Caco-2 (cell line): Measurements from ENCODE around the gene SECTM1. TPM values are rescaled to one million over a fixed set of nuclear protein-coding genes. Genes with fewer than 3 reads are reported as not detected.

ENCODE experiments used
- BruUV-seq: library from RNA; stranded (reverse); fragments of 400-500 nt; replicated peaks from 2 replicates; lab custom pipeline; 2021; lab: Mats Ljungman, UMichigan
- CTCF ChIA-PET: fragments of 300-600 bp; sonication (Branson Sonifier 250); formaldehyde crosslinking; loops from one replicate; lab custom pipeline; 2022; ENCODE audit warnings: antibody characterized with exemption; lab: Charles Lee
- POLR2A ChIA-PET: fragments of 300-600 bp; sonication (Branson Sonifier 250); formaldehyde crosslinking; loops from one replicate; lab custom pipeline; 2022; ENCODE audit warnings: antibody characterized with exemption; lab: Charles Lee
- DNase-seq, 2 experiments: peaks; one replicate each; pipeline versions ENCODE4 v3.0.0 to v3.0.0-alpha.2; 2020 to 2022
- H3K27me3 ChIP-seq: replicated peaks from 2 replicates; pipeline ENCODE4 v1.6.0; 2011; ENCODE audit warnings: low read length; ENCODE audit not compliant: control insufficient read depth, insufficient read depth
- H3K36me3 ChIP-seq: 2 replicates; pipeline ENCODE4 v1.5.1; 2011; ENCODE audit warnings: low read length; ENCODE audit not compliant: control insufficient read depth, insufficient read depth
- H3K4me1 ChIP-seq: fragments of 250-450 bp; sonication (Bioruptor Pico); 2 replicates; pipeline ENCODE4 v1.5.1; 2020; ENCODE audit warnings: mild to moderate bottlenecking
- H3K4me3 ChIP-seq: 2 replicates; pipeline ENCODE4 v1.5.1; 2011; ENCODE audit warnings: low read depth, mild to moderate bottlenecking, control low read depth, low read length
- H3K9me3 ChIP-seq: fragments of 250-450 bp; sonication (Bioruptor Pico); 2 replicates; pipeline ENCODE4 v1.5.1; 2020; ENCODE audit warnings: mild to moderate bottlenecking, moderate library complexity
- H3K27ac Mint-ChIP-seq: one replicate; pipeline ENCODE4 v1.8.0; 2022; ENCODE audit warnings: mixed read lengths; ENCODE audit not compliant: unreplicated experiment
- H3K27me3 Mint-ChIP-seq: one replicate; pipeline ENCODE4 v1.8.0; 2022; ENCODE audit warnings: mixed read lengths; ENCODE audit not compliant: insufficient read depth, unreplicated experiment
- H3K36me3 Mint-ChIP-seq: one replicate; pipeline ENCODE4 v1.8.0; 2022; ENCODE audit warnings: mild to moderate bottlenecking, mixed read lengths; ENCODE audit not compliant: insufficient read depth, unreplicated experiment
- H3K4me1 Mint-ChIP-seq: one replicate; pipeline ENCODE4 v1.8.0; 2022; ENCODE audit warnings: low read depth, mixed read lengths; ENCODE audit not compliant: unreplicated experiment
- H3K4me3 Mint-ChIP-seq: one replicate; pipeline ENCODE4 v1.8.0; 2022; ENCODE audit warnings: mild to moderate bottlenecking, moderate library complexity, mixed read lengths; ENCODE audit not compliant: unreplicated experiment
- H3K9me3 Mint-ChIP-seq: one replicate; pipeline ENCODE4 v1.8.0; 2022; ENCODE audit warnings: mixed read lengths; ENCODE audit not compliant: unreplicated experiment
- CTCF ChIP-seq, 2 experiments: fragments of 200-600 bp in 1 of 2; IDR thresholded peaks; 1 replicate in 1 of 2; 2 replicates in 1 of 2; pipeline versions ENCODE4 v1.5.1 to v1.8.0; 2011 to 2022; ENCODE audit warnings: antibody characterized with exemption in 1 of 2, control low read depth in 1 of 2, inconsistent platforms in 1 of 2, low read depth in 1 of 2, low read length in 1 of 2, mild to moderate bottlenecking in 1 of 2, moderate library complexity in 1 of 2; ENCODE audit not compliant: insufficient read depth in 1 of 2, severe bottlenecking in 1 of 2, unreplicated experiment in 1 of 2
- intact Hi-C: fragments of 100-400 bp; cut with micrococcal nuclease; formaldehyde crosslinking; loops from one replicate; pipeline ENCODE4 v1.10.0; 2022; ENCODE audit not compliant: unreplicated experiment
- total RNA-seq: library from RNA; stranded (reverse); gene quantifications from 2 replicates; pipeline ENCODE4 v1.2.3, GENCODE V29; 2022

SECTM1 gene
- total RNA-seq, 1 experiment from 2014 or later: 0.75 TPM

- intact Hi-C loops: no loop called here
- Histone ChIP-seq H3K27me3 (no peaks in the 10 kb centered on the region), H3K4me3 (no peak overlapping the region), H3K4me1 (peaks cover 28% of the 10 kb centered on the region), H3K9me3 (no peaks in the 10 kb centered on the region), H3K36me3 (no peaks in the 10 kb centered on the region)
- Mint-ChIP-seq H3K27ac (peak overlapping the region; percentile 50), H3K4me1 (no peaks in the 10 kb centered on the region), H3K36me3 (no peaks in the 10 kb centered on the region), H3K27me3 (no peaks in the 10 kb centered on the region), H3K9me3 (no peaks in the 10 kb centered on the region), H3K4me3 (no peak overlapping the region)
- BruUV-seq: no TSS peak
- POLR2A ChIA-PET: interaction anchor here (1.0 to 1.1 kb wide), 2 partner anchors 11 kb away, joined by 3 to 4 read pairs; no protein-coding TSS in a partner anchor
- no peak for TF ChIP-seq CTCF (IDR thresholded peaks at IDR 0.05; ENCODE audit: insufficient read depth in 1 of 2, low read depth in 1 of 2, low read length in 1 of 2, severe bottlenecking in 1 of 2, unreplicated experiment in 1 of 2)
- CTCF ChIA-PET: no interaction called here
- peak in 1 of 2 experiments; percentile 55 for DNase-seq
Measured at GRCh38 chr17:82302991-82303943, 30.3 kb downstream of the SECTM1 start.

GRCh38 chr17:82302568-82302963, 31.0 kb downstream of the SECTM1 start:
- no peak overlapping the region for H3K4me3 ChIP-seq
- H3K27me3 ChIP-seq: no peaks in the 10 kb centered on the region
- Mint-ChIP-seq H3K9me3 (no peaks in the 10 kb centered on the region), H3K4me1 (no peaks in the 10 kb centered on the region), H3K4me3 (no peak overlapping the region), H3K27me3 (no peaks in the 10 kb centered on the region), H3K36me3 (no peaks in the 10 kb centered on the region), H3K27ac (peak overlapping the region; percentile 50)
- TF ChIP-seq CTCF (IDR thresholded peaks at IDR 0.05; ENCODE audit: insufficient read depth in 1 of 2, low read depth in 1 of 2, low read length in 1 of 2, severe bottlenecking in 1 of 2, unreplicated experiment in 1 of 2): no peak
- H3K4me1 ChIP-seq: peaks cover 28% of the 10 kb centered on the region
- DNase-seq: no peak
- H3K9me3 ChIP-seq: no peaks in the 10 kb centered on the region
- ChIA-PET CTCF (no interaction called here), POLR2A (interaction anchor here (1.1 kb wide), 1 partner anchor 10 kb away, joined by 4 read pairs; no protein-coding TSS in a partner anchor)
- BruUV-seq: no TSS peak
- intact Hi-C loops: no loop called here
- H3K36me3 ChIP-seq: no peaks in the 10 kb centered on the region

- no peaks in the 10 kb centered on the region for H3K9me3 Mint-ChIP-seq
- no peaks in the 10 kb centered on the region for H3K9me3 ChIP-seq
- CTCF ChIA-PET: interaction anchor here (1.0 kb wide), 1 partner anchor 10 kb away, joined by 3 read pairs; no protein-coding TSS in a partner anchor
- no peaks in the 10 kb centered on the region for H3K27me3 Mint-ChIP-seq
- no peak for DNase-seq
- no peaks in the 10 kb centered on the region for H3K4me1 Mint-ChIP-seq
- H3K4me3 ChIP-seq: no peak overlapping the region
- no TSS peak for BruUV-seq
- peaks cover 28% of the 10 kb centered on the region for H3K4me1 ChIP-seq
- POLR2A ChIA-PET: no interaction called here
- no peaks in the 10 kb centered on the region for H3K36me3 Mint-ChIP-seq
- intact Hi-C loops: no loop called here
- TF ChIP-seq CTCF (IDR thresholded peaks at IDR 0.05; ENCODE audit: insufficient read depth in 1 of 2, low read depth in 1 of 2, low read length in 1 of 2, severe bottlenecking in 1 of 2, unreplicated experiment in 1 of 2): no peak
- no peak overlapping the region for H3K4me3 Mint-ChIP-seq
- H3K27ac Mint-ChIP-seq: no peak overlapping the region
- no peaks in the 10 kb centered on the region for H3K36me3 ChIP-seq
- no peaks in the 10 kb centered on the region for H3K27me3 ChIP-seq
Measured at GRCh38 chr17:82301916-82302567, 31.5 kb downstream of the SECTM1 start.
